Mesenchymal stem cell (in vitro differentiated cells and primary cell): ENCODE measurements around the gene GRM5.
A peak's percentile ranks its signal among the peaks of the same experiment; 100 is the strongest.

Experiments used
- DNase-seq: peaks from one replicate; pipeline ENCODE4 v3.0.0-alpha.2; 2013
- H2AFZ ChIP-seq: one replicate; pipeline ENCODE4 v1.6.1; 2013; ENCODE audit warnings: low read depth, mild to moderate bottlenecking, control low read depth, inconsistent platforms, low read length, moderate library complexity
- H2AK5ac ChIP-seq: 2 replicates; pipeline ENCODE4 v1.6.1; 2013; ENCODE audit warnings: low read length, moderate library complexity, mild to moderate bottlenecking, inconsistent platforms; ENCODE audit not compliant: severe bottlenecking
- H2BK120ac ChIP-seq: one replicate; pipeline ENCODE4 v1.6.1; 2013; ENCODE audit warnings: low read depth, mild to moderate bottlenecking, inconsistent platforms, low read length, moderate library complexity
- H2BK12ac ChIP-seq, 2 experiments: one replicate each; pipeline ENCODE4 v1.6.1; 2013; ENCODE audit warnings: inconsistent platforms in 2 of 2, low read length in 2 of 2, mild to moderate bottlenecking in 2 of 2, moderate library complexity in 2 of 2, control low read depth in 1 of 2
- H2BK15ac ChIP-seq: one replicate; pipeline ENCODE4 v1.6.1; 2013; ENCODE audit warnings: mild to moderate bottlenecking, low read depth, inconsistent platforms; ENCODE audit not compliant: poor library complexity, severe bottlenecking
- H2BK5ac ChIP-seq: 2 replicates; pipeline ENCODE4 v1.6.1; 2013; ENCODE audit warnings: low read depth, mild to moderate bottlenecking, low read length, control low read depth, inconsistent platforms; ENCODE audit not compliant: poor library complexity, severe bottlenecking
- H3K14ac ChIP-seq, 2 experiments: one replicate each; pipeline ENCODE4 v1.6.1; 2013; ENCODE audit warnings: inconsistent platforms in 2 of 2, low read length in 2 of 2, control low read depth in 1 of 2, mild to moderate bottlenecking in 1 of 2, moderate library complexity in 1 of 2
- H3K18ac ChIP-seq, 2 experiments: one replicate each; pipeline ENCODE4 v1.6.1; 2013; ENCODE audit warnings: inconsistent platforms in 2 of 2, low read length in 2 of 2, control low read depth in 1 of 2, low read depth in 1 of 2, mild to moderate bottlenecking in 1 of 2
- H3K23ac ChIP-seq, 2 experiments: one replicate each; pipeline ENCODE4 v1.6.1; 2013; ENCODE audit warnings: inconsistent platforms in 2 of 2, low read length in 2 of 2, mild to moderate bottlenecking in 2 of 2, moderate library complexity in 2 of 2, control low read depth in 1 of 2
- H3K27ac ChIP-seq: 2 replicates; pipeline ENCODE4 v1.5.1; 2013; ENCODE audit warnings: mild to moderate bottlenecking, moderate library complexity, low read length, control low read depth, inconsistent platforms; ENCODE audit not compliant: poor library complexity, severe bottlenecking
- H3K27me3 ChIP-seq, 2 experiments: 2 replicates each; pipeline versions ENCODE4 v1.6.1 to v1.7.0; 2013; ENCODE audit warnings: low read length in 2 of 2, mild to moderate bottlenecking in 2 of 2, moderate library complexity in 2 of 2, control low read depth in 1 of 2, inconsistent platforms in 1 of 2; ENCODE audit not compliant: control insufficient read depth in 1 of 2, insufficient read depth in 1 of 2
- H3K36me3 ChIP-seq, 2 experiments: 2 replicates each; pipeline versions ENCODE4 v1.6.1 to v1.7.0; 2013; ENCODE audit warnings: low read length in 2 of 2, control low read depth in 1 of 2, inconsistent platforms in 1 of 2, low read depth in 1 of 2, mild to moderate bottlenecking in 1 of 2; ENCODE audit not compliant: insufficient read depth in 2 of 2, control insufficient read depth in 1 of 2
- H3K4ac ChIP-seq, 2 experiments: one replicate each; pipeline ENCODE4 v1.6.1; 2013; ENCODE audit warnings: inconsistent platforms in 2 of 2, low read length in 2 of 2, mild to moderate bottlenecking in 2 of 2, moderate library complexity in 2 of 2, control low read depth in 1 of 2, low read depth in 1 of 2
- H3K4me1 ChIP-seq: 2 replicates; pipeline ENCODE4 v1.6.1; 2013; ENCODE audit warnings: low read depth, low read length, control low read depth; ENCODE audit not compliant: control insufficient read depth, insufficient read depth
- H3K4me2 ChIP-seq: 2 replicates; pipeline ENCODE4 v1.6.1; 2013; ENCODE audit warnings: low read length, mild to moderate bottlenecking, inconsistent platforms; ENCODE audit not compliant: poor library complexity, severe bottlenecking
- H3K4me3 ChIP-seq, 2 experiments: 2 replicates each; pipeline versions ENCODE4 v1.5.1 to v1.7.0; 2013; ENCODE audit warnings: low read length in 2 of 2, mild to moderate bottlenecking in 2 of 2, control low read depth in 1 of 2, low read depth in 1 of 2; ENCODE audit not compliant: insufficient read depth in 1 of 2
- H3K79me1 ChIP-seq: replicated peaks from 2 replicates; pipeline ENCODE4 v1.6.1; 2013; ENCODE audit warnings: mild to moderate bottlenecking, control low read depth, low read length, inconsistent platforms; ENCODE audit not compliant: poor library complexity, severe bottlenecking
- H3K9ac ChIP-seq: 2 replicates; pipeline ENCODE4 v1.7.0; 2013; ENCODE audit warnings: mild to moderate bottlenecking, low read length, moderate library complexity
- H3K9me3 ChIP-seq: 2 replicates; pipeline ENCODE4 v1.7.0; 2013; ENCODE audit warnings: mild to moderate bottlenecking, low read length; ENCODE audit not compliant: control insufficient read depth
- H4K8ac ChIP-seq: one replicate; pipeline ENCODE4 v1.6.1; 2013; ENCODE audit warnings: inconsistent platforms, mild to moderate bottlenecking, low read length, moderate library complexity
- H4K91ac ChIP-seq: one replicate; pipeline ENCODE4 v1.6.1; 2013; ENCODE audit warnings: mild to moderate bottlenecking, low read length, inconsistent platforms
- WGBS: methylation state at CpG from one replicate; pipeline ENCODE4 v1.1.7; 2013; ENCODE audit warnings: mixed read lengths; 5-methylcytosine and 5-hydroxymethylcytosine counted together

GRM5 gene

GRCh38 chr11:88515002-88515401, 550.8 kb downstream of the GRM5 start:
- H3K36me3 ChIP-seq = no peaks in the 10 kb centered on the region
- no peak overlapping the region for H3K4me2 ChIP-seq
- H3K9ac ChIP-seq = no peak overlapping the region
- H3K79me1 ChIP-seq = no peaks in the 10 kb centered on the region
- no peaks in the 10 kb centered on the region for H3K9me3 ChIP-seq
- no peak overlapping the region for H2AK5ac ChIP-seq
- no peak overlapping the region for H4K91ac ChIP-seq
- H3K4me3 ChIP-seq = no peak overlapping the region
- H3K18ac ChIP-seq = no peak overlapping the region
- H3K23ac ChIP-seq = no peak overlapping the region
- no peak overlapping the region for H3K14ac ChIP-seq
- peaks cover 0 to 2% of the 10 kb centered on the region in 2 experiments for H3K27me3 ChIP-seq
- no peak overlapping the region for H2AFZ ChIP-seq
- no peak overlapping the region for H3K4ac ChIP-seq
- H2BK15ac ChIP-seq = no peak overlapping the region
- no peak for DNase-seq
- 92% methylated on average over 4 of the region's 4 CpGs for WGBS
- no peak overlapping the region for H2BK5ac ChIP-seq
- no peak overlapping the region for H3K27ac ChIP-seq
- no peak overlapping the region for H2BK12ac ChIP-seq
- no peaks in the 10 kb centered on the region for H3K4me1 ChIP-seq
- H2BK120ac ChIP-seq = no peak overlapping the region
- no peak overlapping the region for H4K8ac ChIP-seq

GRCh38 chr11:88511006-88511405, 554.8 kb downstream of the GRM5 start:
- Histone ChIP-seq H4K91ac (no peak overlapping the region), H3K14ac (peak overlapping the region in 1 of 2 experiments; percentile 68), H2BK120ac (no peak overlapping the region), H3K18ac (peak overlapping the region in 1 of 2 experiments; percentile 38), H3K4me3 (no peak overlapping the region), H2BK12ac (no peak overlapping the region), H2AFZ (no peak overlapping the region), H3K9ac (no peak overlapping the region), H2AK5ac (no peak overlapping the region), H3K36me3 (no peaks in the 10 kb centered on the region), H3K4me1 (peaks cover 13% of the 10 kb centered on the region), H3K9me3 (no peaks in the 10 kb centered on the region), H4K8ac (no peak overlapping the region), H2BK5ac (no peak overlapping the region), H3K27ac (no peak overlapping the region), H3K4ac (no peak overlapping the region), H3K27me3 (peaks cover 0 to 23% of the 10 kb centered on the region in 2 experiments), H2BK15ac (no peak overlapping the region), H3K23ac (no peak overlapping the region), H3K4me2 (no peak overlapping the region), H3K79me1 (peaks cover 3% of the 10 kb centered on the region)
- 80% methylated on average over 1 of the region's 1 CpG for WGBS
- DNase-seq = no peak

- 2% methylated on average over 82 of the region's 84 CpGs for WGBS
- H3K4me1 ChIP-seq = peaks cover 13% of the 10 kb centered on the region
Measured at GRCh38 chr11:88508759-88509581, 556.8 kb downstream of the GRM5 start.

GRCh38 chr11:88508418-88508758, 557.4 kb downstream of the GRM5 start:
- Histone ChIP-seq H3K36me3 (no peaks in the 10 kb centered on the region), H3K9ac (no peak overlapping the region), H3K4ac (peak overlapping the region; percentile 41 to 46), H3K18ac (peak overlapping the region in 1 of 2 experiments; percentile 64), H2BK5ac (no peak overlapping the region), H3K79me1 (peaks cover 3% of the 10 kb centered on the region), H2BK120ac (no peak overlapping the region), H2BK12ac (peak overlapping the region in 1 of 2 experiments; percentile 82), H3K23ac (peak overlapping the region in 1 of 2 experiments; percentile 89), H4K8ac (peak overlapping the region; percentile 93), H2BK15ac (no peak overlapping the region), H2AK5ac (no peak overlapping the region), H4K91ac (no peak overlapping the region), H3K27ac (peak overlapping the region; percentile 24), H3K4me3 (peak overlapping the region; percentile 67 to 68), H3K27me3 (peaks cover 0 to 23% of the 10 kb centered on the region in 2 experiments), H3K9me3 (no peaks in the 10 kb centered on the region), H3K4me1 (peaks cover 13% of the 10 kb centered on the region), H3K14ac (peak overlapping the region in 1 of 2 experiments; percentile 39), H3K4me2 (peak overlapping the region; percentile 74), H2AFZ (peak overlapping the region; percentile 83)
- WGBS = 7% methylated on average over 23 of the region's 23 CpGs
- DNase-seq = peak; percentile 18

More at GRCh38 chr11:88508759-88509581, 556.8 kb downstream of the GRM5 start:
- H2BK15ac ChIP-seq = peak overlapping the region; percentile 60
- H3K9me3 ChIP-seq = no peaks in the 10 kb centered on the region
- H4K91ac ChIP-seq = peak overlapping the region; percentile 25
- H3K18ac ChIP-seq = peak overlapping the region; percentile 16 to 86
- peak; percentile 49 for DNase-seq
- peak overlapping the region; percentile 37 to 48 for H3K23ac ChIP-seq
- H2BK5ac ChIP-seq = no peak overlapping the region
- peak overlapping the region; percentile 93 for H4K8ac ChIP-seq
- H3K4me3 ChIP-seq = peak overlapping the region; percentile 67 to 68
- peak overlapping the region in 1 of 2 experiments; percentile 77 for H3K14ac ChIP-seq
- peak overlapping the region; percentile 83 for H2AFZ ChIP-seq
- no peaks in the 10 kb centered on the region for H3K36me3 ChIP-seq
- H3K9ac ChIP-seq = no peak overlapping the region
- H3K27me3 ChIP-seq = peaks cover 0 to 23% of the 10 kb centered on the region in 2 experiments
- H3K4me2 ChIP-seq = peak overlapping the region; percentile 74
- peak overlapping the region; percentile 46 to 73 for H3K4ac ChIP-seq
- peak overlapping the region; percentile 52 for H2BK120ac ChIP-seq
- no peak overlapping the region for H2AK5ac ChIP-seq
- peak overlapping the region; percentile 82 to 88 for H2BK12ac ChIP-seq
- peaks cover 3% of the 10 kb centered on the region for H3K79me1 ChIP-seq
- H3K27ac ChIP-seq = no peak overlapping the region
